Astrocyte (in vitro differentiated cells and primary cell): ENCODE measurements around the gene BANF2. TPM values are rescaled to one million over a fixed set of nuclear protein-coding genes. Genes with fewer than 3 reads are reported as not detected.

Source experiments
- DNase-seq: peaks from one replicate; pipeline ENCODE4 v3.0.0-alpha.2; 2010; ENCODE audit warnings: low read depth
- FAIRE-seq: peaks from 2 replicates; lab custom pipeline; 2011; peaks lifted over from hg19 to GRCh38; lab: Jason Lieb, UNC
- H2AFZ ChIP-seq: 2 replicates; pipeline ENCODE4 v1.6.0; 2012; ENCODE audit warnings: low read depth, low read length, inconsistent platforms
- H3K27ac ChIP-seq: 2 replicates; pipeline ENCODE4 v1.5.1; 2011; ENCODE audit warnings: low read depth, low read length, inconsistent platforms
- H3K27me3 ChIP-seq: 2 replicates; pipeline ENCODE4 v1.6.0; 2011; ENCODE audit warnings: low read length, inconsistent platforms; ENCODE audit not compliant: insufficient read depth
- H3K36me3 ChIP-seq: 2 replicates; pipeline ENCODE4 v1.5.1; 2011; ENCODE audit warnings: low read length, inconsistent platforms; ENCODE audit not compliant: insufficient read depth
- H3K4me1 ChIP-seq: 2 replicates; pipeline ENCODE4 v1.5.1; 2011; ENCODE audit warnings: low read length, inconsistent platforms; ENCODE audit not compliant: insufficient read depth
- H3K4me2 ChIP-seq: 2 replicates; pipeline ENCODE4 v1.6.0; 2012; ENCODE audit warnings: low read length, inconsistent platforms
- H3K4me3 ChIP-seq: 2 replicates; pipeline ENCODE4 v1.5.1; 2011; ENCODE audit warnings: low read depth, mild to moderate bottlenecking, low read length, inconsistent platforms; ENCODE audit not compliant: insufficient read depth
- H3K79me2 ChIP-seq: 2 replicates; pipeline ENCODE4 v1.6.0; 2012; ENCODE audit warnings: mild to moderate bottlenecking, low read length, inconsistent platforms; ENCODE audit not compliant: insufficient read depth
- H3K9ac ChIP-seq: 2 replicates; pipeline ENCODE4 v1.6.0; 2012; ENCODE audit warnings: mild to moderate bottlenecking, low read length, inconsistent platforms
- H3K9me3 ChIP-seq: 2 replicates; pipeline ENCODE4 v1.5.1; 2012; ENCODE audit warnings: low read depth, mild to moderate bottlenecking, low read length, inconsistent platforms; ENCODE audit not compliant: insufficient read depth
- H4K20me1 ChIP-seq: 2 replicates; pipeline ENCODE4 v1.6.0; 2012; ENCODE audit warnings: low read length, inconsistent platforms; ENCODE audit not compliant: insufficient read depth
- H3K27ac Mint-ChIP-seq: one replicate; pipeline ENCODE4 v1.8.0; 2021; ENCODE audit warnings: mild to moderate bottlenecking, mixed read lengths; ENCODE audit not compliant: unreplicated experiment
- H3K27me3 Mint-ChIP-seq: one replicate; pipeline ENCODE4 v1.8.0; 2021; ENCODE audit warnings: low read depth, mixed read lengths; ENCODE audit not compliant: unreplicated experiment
- H3K36me3 Mint-ChIP-seq: one replicate; pipeline ENCODE4 v1.8.0; 2021; ENCODE audit warnings: low read depth, mixed read lengths; ENCODE audit not compliant: unreplicated experiment
- H3K4me1 Mint-ChIP-seq: one replicate; pipeline ENCODE4 v1.8.0; 2021; ENCODE audit warnings: low read depth, mixed read lengths; ENCODE audit not compliant: unreplicated experiment
- H3K4me3 Mint-ChIP-seq: one replicate; pipeline ENCODE4 v1.8.0; 2021; ENCODE audit warnings: mild to moderate bottlenecking, moderate library complexity, mixed read lengths; ENCODE audit not compliant: unreplicated experiment
- H3K9me3 Mint-ChIP-seq: one replicate; pipeline ENCODE4 v1.8.0; 2021; ENCODE audit warnings: mild to moderate bottlenecking, mixed read lengths; ENCODE audit not compliant: unreplicated experiment
- EZH2 ChIP-seq: IDR thresholded peaks from 2 replicates; pipeline ENCODE4 v1.6.1; 2012; ENCODE audit warnings: mild to moderate bottlenecking, low read length, inconsistent platforms; ENCODE audit not compliant: insufficient read depth
- total RNA-seq: library from RNA; stranded (reverse); gene quantifications from 2 replicates; pipeline ENCODE4 v1.2.1, GENCODE V29; 2021
- TF ChIP-seq, protein P1 (sequence below): IDR thresholded peaks from 2 replicates; pipeline ENCODE4 v1.5.1; 2011; ENCODE audit warnings: low read depth, mild to moderate bottlenecking, inconsistent platforms, low read length, moderate library complexity; ENCODE audit not compliant: insufficient read depth

The BANF2 gene
- total RNA-seq, 1 donor from 2014 or later, result not detected

DNA sequence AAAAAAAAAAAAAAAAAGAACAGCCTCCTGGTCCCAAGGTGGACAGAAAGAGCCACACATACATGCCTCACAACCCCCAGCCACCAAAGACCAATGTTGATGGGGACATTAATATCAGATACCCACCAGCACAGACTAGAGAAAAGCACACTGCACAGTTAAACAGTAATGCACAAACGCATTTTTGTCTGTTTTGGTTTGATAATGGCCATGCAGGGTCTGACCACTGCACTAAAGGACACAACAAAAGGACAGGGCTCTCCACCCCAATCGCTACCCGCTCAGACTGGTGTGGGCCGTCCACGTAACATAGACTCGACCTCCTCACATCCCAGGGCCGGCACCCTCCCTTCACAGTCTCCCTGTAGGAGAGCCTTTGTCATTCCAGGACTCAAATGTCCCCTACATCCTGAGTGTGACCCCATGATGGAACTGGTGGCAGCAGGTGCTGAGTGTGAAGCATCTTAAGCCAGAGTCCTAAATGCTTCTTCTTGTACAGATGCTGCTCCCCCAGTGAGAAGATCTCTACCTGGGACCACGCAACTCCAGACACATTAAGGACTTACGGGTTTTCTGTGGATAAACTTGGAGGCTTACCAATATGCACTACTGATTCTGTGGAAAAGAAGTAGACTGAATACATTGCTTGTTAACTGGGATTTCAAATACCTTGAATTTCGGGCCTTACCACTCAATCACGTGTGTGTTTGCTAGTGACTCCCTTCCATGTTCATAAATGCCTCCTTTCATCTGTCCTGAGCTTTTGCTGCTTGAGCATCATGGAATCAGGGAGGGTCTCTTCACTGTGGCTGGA is 45.7 kb upstream of the BANF2 start:
- Histone ChIP-seq H3K79me2 (peaks cover 99% of the 10 kb centered on the region), H3K27me3 (no peaks in the 10 kb centered on the region), H4K20me1 (peaks cover 97% of the 10 kb centered on the region), H3K36me3 (peaks cover 38% of the 10 kb centered on the region), H3K4me1 (peaks cover 19% of the 10 kb centered on the region), H3K4me2 (no peak overlapping the region), H2AFZ (no peak overlapping the region), H3K27ac (peak overlapping the region; percentile 15), H3K9ac (no peak overlapping the region), H3K4me3 (no peak overlapping the region), H3K9me3 (no peaks in the 10 kb centered on the region)
- H3K4me1 Mint-ChIP-seq, result peaks cover 39% of the 10 kb centered on the region
- H3K9me3 Mint-ChIP-seq, result no peaks in the 10 kb centered on the region
- H3K27me3 Mint-ChIP-seq, result no peaks in the 10 kb centered on the region
- no peak for FAIRE-seq
- H3K27ac Mint-ChIP-seq, result peak overlapping the region; percentile 1
- no peak for DNase-seq
- H3K4me3 Mint-ChIP-seq, result no peak overlapping the region
- no peak for TF ChIP-seq EZH2
- TF ChIP-seq, protein P1, sequence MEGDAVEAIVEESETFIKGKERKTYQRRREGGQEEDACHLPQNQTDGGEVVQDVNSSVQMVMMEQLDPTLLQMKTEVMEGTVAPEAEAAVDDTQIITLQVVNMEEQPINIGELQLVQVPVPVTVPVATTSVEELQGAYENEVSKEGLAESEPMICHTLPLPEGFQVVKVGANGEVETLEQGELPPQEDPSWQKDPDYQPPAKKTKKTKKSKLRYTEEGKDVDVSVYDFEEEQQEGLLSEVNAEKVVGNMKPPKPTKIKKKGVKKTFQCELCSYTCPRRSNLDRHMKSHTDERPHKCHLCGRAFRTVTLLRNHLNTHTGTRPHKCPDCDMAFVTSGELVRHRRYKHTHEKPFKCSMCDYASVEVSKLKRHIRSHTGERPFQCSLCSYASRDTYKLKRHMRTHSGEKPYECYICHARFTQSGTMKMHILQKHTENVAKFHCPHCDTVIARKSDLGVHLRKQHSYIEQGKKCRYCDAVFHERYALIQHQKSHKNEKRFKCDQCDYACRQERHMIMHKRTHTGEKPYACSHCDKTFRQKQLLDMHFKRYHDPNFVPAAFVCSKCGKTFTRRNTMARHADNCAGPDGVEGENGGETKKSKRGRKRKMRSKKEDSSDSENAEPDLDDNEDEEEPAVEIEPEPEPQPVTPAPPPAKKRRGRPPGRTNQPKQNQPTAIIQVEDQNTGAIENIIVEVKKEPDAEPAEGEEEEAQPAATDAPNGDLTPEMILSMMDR, result no peak
- H3K36me3 Mint-ChIP-seq, result peaks cover 38% of the 10 kb centered on the region

DNA sequence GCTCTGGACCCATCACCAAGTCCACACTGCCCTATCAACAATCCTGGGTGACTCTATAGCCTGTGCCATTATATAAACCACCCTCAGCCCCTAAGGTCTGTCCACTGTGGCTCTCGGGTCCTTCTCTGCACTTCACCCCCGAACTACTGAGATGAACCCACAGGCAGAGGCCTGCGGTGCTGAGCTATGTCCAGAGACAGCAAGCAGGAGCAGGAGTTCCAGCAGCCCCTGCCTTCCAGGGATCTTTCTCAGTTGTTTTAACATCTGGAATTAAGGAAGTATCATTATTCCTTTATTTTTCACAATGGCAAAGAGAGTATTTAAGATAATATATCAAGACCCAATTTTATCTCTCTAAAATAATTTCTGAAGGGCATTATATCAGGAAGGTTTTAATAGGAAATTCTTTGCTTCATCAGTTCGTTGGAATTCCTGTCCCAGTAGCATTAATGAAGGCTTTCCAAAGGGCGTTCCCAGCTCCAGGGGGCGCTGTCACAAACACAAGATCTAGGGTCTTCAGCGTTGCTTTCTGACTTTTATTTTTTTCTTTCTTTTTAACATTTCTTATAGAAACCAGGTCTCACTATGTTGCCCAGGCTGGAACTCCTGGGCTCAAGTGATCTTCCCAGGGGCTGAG is 45.0 kb upstream of the BANF2 start:
- no peak for FAIRE-seq
- Histone ChIP-seq H3K4me1 (peaks cover 19% of the 10 kb centered on the region), H3K9ac (peak overlapping the region; percentile 6), H3K4me3 (no peak overlapping the region), H3K4me2 (no peak overlapping the region), H2AFZ (no peak overlapping the region), H3K79me2 (peaks cover 99% of the 10 kb centered on the region), H3K27ac (peak overlapping the region; percentile 56), H4K20me1 (peaks cover 97% of the 10 kb centered on the region), H3K9me3 (no peaks in the 10 kb centered on the region), H3K36me3 (peaks cover 36% of the 10 kb centered on the region), H3K27me3 (no peaks in the 10 kb centered on the region)
- Mint-ChIP-seq H3K27ac (peak overlapping the region; percentile 26), H3K4me1 (peaks cover 37% of the 10 kb centered on the region), H3K9me3 (no peaks in the 10 kb centered on the region), H3K27me3 (no peaks in the 10 kb centered on the region), H3K36me3 (peaks cover 41% of the 10 kb centered on the region), H3K4me3 (no peak overlapping the region)
- DNase-seq, result no peak
- no peak for TF ChIP-seq EZH2
- TF ChIP-seq, protein P1, result peak; percentile 82
